HG02885 (cell line): Measurements from ENCODE around the gene FOXO3.

ENCODE experiments used
- ATAC-seq: cut with Tn5 transposase; IDR thresholded peaks from one replicate; pipeline ENCODE4 v1.9.1; 2021; ENCODE audit warnings: mild to moderate bottlenecking; ENCODE audit not compliant: unreplicated experiment, poor library complexity

The FOXO3 gene

GRCh38 chr6:108622641-108623298, 62.1 kb downstream of the FOXO3 start:
- ATAC-seq: no peak

DNA sequence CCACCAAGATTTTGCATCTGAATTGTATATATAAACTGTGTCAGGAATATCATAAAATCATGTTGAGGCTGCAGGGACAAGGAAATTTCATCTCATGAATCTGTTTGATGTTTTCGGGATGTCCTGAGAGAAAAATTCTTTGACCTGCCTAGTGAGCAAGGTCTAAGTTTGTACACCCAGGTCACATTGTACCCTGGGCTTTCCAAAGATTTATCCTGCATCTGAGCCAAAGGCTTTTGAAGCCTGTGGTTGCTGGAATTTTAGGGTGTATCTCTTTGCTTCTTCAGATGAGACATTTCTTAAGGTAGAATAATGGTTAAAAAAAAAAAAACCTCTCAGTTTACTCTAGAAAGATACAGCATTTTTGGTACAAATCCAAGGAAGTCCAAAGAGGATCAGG, 63.3 kb downstream of the FOXO3 start:
- ATAC-seq: no peak

DNA sequence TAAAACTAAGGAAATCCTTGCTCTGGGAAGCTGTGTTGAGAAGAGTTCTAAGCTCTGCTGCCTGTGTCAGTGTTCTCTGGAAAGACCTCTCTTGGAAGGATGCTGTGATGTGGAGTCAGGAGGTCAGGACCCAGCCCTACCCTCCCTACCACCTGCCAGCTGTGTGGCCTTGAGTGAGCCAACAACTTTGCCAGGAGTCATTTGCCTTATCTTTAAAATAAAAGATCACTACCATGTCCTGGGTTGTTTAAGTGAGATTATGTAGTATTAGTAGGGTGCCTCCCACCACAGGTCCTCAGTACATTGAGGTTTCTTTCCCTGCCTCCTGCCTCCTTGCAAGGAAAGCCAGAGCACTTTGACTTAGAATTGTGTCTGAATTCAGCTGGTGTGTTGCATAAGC, 64.9 kb downstream of the FOXO3 start:
- no peak for ATAC-seq

DNA sequence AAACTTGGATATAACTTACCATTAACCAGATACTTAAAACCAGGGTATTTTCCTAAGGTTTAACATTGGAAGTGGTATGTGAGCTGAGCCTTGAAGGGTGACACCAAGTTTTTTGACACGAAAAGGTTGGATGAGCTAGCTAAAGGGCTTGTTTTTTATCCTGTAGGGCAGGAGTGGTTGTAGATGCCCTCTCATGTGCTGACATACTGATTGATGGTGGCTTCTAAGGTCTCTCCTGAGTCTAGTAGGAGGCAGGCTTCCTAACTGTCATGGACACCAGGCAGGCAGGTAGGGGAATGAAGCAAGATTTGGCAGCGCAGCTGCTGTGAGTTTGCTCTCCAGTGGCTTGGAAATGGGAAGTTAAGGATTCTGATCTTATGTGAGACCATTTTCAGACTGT, 66.1 kb downstream of the FOXO3 start:
- ATAC-seq: no peak

GRCh38 chr6:108627692-108628550, 67.2 kb downstream of the FOXO3 start:
- no peak for ATAC-seq

DNA sequence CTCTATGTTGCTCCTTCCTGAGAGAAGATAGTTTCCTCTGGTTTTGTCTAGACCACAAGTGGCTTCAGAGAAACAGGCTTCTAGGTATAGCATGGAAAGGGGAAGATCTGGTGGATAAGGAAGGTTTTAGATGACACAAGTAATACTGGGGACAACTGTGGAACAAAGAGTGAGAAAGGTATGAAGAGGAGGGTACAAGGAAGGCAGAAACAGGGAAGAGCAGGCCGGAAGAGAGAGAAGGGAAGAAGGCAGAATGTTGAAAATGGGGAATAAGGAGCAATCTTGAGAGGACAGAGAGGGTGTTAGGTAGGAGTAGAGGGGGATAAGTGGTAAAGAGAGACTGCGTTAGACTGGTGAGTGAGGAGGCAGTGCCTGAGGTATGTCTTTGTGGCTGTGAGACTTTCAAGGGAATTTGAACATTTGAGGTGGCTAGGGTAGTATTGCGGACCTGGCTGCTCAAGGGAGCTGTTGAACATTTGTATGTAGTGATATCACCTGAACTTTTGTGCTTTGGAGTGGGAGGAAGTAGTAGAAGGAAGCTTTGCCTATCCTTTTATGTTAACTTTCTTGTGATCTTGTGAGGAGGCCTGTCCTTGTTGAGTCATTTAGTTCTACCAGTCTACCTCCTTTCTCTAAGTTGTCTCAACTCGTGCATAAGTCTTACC, 69.5 kb downstream of the FOXO3 start:
- ATAC-seq: no peak

DNA sequence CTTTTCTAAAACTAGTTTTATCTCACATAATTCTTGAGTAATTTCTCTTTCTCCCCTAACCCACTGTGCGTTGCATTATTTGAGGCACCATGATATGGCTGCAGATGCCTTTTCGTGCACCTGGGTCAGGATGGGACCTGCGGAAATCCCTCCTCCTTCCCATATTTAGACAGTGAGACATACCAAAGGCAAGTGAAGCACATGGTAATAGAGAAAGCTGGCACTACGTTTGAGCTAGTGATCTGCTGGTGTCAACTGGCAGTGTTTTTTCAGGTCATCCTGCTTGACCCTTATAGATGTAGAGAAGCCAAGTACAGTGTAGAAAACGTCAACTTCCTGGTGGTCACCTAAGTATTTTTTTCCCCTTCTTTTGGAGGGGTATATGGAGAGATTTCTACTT, 71.7 kb downstream of the FOXO3 start:
- no peak for ATAC-seq

GRCh38 chr6:108633436-108633835, 72.7 kb downstream of the FOXO3 start:
- no peak for ATAC-seq

DNA sequence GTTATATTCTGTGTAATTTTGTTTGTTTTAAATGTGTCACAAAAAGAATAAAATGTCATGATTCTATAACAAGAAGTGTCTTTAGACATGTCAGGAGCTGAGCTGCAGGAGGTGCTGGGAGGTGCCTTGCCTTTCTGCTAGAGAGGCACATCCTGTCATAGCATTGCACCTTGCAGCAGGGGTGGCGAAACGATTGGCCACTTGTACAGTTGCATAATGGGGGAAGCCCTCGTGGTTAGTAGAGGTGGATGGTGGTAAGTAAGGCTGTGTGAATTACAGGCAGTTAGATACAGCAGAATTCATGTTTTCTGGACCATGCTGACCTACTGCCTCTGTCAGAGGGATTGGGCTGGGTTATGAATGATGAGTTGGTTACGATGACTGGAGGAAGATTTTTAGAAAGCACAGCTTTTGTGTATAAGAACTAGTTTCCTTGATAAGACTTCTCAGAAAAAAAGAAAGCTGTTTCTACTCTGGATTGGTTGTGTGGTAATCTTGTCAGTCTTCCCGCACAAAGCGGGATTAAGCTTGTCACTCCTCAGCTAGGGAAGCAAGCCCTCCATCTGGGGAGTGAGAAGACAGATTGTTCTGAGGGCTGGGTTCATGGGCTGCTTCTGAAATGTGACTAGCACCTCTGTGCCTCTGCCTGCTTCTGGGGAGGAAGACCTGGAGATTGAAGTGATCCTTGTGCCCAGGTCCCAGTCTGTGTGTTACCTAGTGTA, 74.9 kb downstream of the FOXO3 start:
- ATAC-seq: no peak

DNA sequence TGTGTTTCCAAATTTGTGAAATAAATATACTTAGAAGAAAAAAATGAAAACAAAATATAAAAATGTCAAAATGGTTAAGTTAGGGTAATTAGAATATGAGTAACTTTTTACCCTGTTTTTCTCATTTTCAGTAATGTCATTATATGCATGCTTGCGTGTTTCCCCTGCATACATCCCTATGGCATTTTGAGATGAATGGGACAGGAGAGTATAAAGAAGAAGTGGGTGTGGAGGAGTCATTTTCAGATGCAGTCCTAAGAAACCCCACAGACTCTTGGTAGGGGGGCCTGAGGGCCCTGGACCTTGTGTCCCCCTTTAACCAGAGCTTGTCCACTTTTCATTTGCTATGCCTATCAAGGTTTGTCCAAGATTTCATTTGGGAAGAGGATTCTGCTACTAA, 77.2 kb downstream of the FOXO3 start:
- ATAC-seq: no peak

DNA sequence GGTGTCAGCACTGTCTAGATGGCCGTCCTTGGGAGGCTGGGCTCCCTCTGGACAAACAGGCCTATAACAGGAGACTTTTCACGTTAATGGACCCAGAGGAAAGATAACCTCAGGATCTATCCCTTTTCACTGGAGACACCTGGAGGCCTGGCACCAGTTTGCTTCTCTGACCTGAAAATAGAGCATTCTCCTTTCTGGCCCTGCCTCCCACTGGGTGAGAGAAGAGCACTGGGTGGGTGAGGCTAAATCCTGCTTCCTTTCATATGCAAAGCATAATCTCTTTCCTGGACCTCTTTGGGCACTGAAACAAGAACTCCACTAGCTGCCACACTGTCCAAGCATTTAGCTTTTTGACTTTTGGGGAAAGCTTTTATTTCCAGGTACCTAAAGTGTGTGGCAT, 78.3 kb downstream of the FOXO3 start:
- ATAC-seq: no peak

DNA sequence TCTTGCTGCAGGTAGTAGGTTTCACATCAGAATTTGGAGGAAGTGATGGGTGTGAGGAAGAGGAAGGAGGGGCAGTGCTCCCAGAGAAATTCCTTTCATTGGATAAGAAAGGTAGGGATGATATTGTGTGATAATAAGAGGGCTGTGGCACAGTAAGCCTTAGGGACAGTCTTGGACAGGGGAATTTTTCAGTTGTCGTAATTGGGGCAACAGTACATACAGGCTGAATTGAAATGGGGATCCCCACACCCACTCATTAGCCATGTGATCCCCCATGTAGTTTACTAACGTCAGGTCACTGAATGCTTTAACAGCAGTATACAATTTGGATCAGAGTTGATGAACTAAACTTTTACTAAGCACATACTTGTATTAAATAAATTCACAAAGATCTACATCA, 79.4 kb downstream of the FOXO3 start:
- no peak for ATAC-seq

DNA sequence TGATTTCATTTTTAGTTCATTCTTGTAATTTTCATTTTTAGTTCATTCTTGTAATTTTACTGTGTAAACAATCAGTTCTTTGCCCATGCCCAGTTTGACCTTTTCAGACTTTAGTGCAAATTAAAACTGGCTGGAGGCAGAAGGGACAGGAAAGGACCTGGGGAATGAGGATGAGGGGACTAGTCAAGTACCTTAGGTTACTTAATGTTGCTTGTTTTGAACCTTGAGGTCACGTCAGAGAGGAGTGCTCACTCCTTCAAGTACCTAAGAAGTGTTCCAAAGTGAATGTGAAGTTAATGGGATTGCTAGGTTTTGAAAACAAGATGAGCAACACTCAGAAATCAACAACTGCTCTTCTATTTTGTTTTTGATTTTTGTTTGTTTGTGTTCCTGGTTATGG, 82.5 kb downstream of the FOXO3 start:
- no peak for ATAC-seq

- ATAC-seq: no peak
These were observed 83.5 kb downstream of the FOXO3 start for GRCh38 chr6:108644252-108644651.

- ATAC-seq: no peak
These were observed 87.5 kb downstream of the FOXO3 start for GRCh38 chr6:108648191-108648590.

GRCh38 chr6:108650325-108650724, 89.6 kb downstream of the FOXO3 start:
- no peak for ATAC-seq

DNA sequence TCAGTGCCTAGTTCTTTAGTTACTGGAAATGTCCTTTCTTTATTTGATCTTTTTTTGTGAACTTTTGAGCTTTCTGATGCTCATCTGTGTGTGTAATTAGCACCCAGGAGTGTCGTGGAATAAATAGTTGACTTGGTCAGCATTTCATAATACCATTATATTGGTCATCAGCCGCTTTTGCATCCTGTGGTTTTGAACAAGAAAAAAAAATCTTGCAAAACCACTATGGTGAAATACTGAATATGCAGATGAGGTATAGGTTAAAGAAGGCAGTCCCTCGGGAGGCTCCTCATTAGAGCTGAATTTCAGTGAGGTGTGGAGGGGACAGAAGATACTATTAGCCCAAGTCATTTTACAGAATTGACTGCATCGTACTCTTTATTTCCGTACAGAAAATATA, 90.1 kb downstream of the FOXO3 start:
- no peak for ATAC-seq

DNA sequence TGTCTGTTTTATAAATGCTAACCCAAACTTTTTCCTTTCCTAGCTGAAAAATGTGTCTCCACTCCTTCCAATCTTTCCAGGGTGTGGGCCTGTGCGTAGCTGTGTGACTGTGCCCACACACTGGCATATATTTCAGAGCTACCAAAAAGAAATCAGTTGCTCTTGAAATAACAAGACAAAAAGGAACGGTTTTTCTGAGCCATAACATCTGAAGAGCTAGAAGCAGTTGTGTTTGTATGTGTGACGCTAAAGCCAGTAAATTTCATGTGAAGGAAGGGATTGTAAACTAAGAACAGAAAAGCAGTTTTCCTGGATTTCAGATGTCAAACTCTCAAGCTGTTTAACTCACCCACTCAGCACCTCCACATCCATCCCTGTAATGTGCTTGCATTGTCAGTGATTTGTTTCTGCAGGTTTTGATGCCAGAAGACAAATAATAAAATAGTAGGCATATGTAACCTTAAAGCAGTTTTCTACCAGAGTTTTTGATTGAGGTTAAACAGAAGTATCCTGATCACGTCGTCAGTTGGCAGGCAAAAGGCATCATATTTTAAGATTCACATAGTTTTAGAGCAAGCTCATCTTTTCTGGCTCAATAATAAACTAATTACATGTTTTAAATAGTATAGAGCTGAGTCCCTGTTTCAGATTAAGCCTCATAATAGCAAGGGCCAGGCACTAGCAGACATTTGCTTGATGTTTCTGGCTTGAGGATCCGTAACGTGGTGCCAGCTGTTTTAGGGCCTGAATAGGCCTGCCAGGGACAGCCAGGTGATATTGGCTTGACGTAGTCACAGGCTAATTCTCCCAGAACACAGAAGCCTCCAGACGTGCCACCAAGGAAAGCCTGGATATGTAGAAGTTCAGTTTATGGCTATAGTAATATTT, 90.9 kb downstream of the FOXO3 start:
- no peak for ATAC-seq

DNA sequence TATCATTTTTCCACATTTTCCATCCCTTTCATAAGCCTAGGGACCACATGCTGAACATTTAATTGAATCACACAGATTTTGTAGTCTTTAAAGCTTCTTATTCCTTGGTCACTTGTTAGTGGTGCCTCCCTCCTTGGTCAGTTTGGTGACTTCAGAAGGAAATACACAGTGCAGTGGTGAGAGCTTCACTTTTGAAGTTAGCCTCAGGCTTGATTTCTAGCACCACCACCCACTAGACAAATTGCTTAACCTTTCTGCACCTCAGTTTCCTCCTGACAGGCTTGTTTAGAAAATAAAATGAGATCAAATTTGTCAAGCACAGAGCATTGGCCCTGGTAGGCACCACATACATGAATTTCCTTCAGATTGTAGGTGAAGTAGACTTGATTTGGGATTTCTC, 91.7 kb downstream of the FOXO3 start:
- no peak for ATAC-seq

GRCh38 chr6:108653949-108654348, 93.2 kb downstream of the FOXO3 start:
- ATAC-seq: no peak
